Heart right ventricle (tissue), 16 donors: Measurements from ENCODE around the gene CTNNA1. TPM values are rescaled to one million over a fixed set of nuclear protein-coding genes. Genes with fewer than 3 reads are reported as not detected.

Source experiments
- ATAC-seq, 8 donors: fragments of 200-7000 bp; cut with Tn5 transposase; one replicate each; pipeline ENCODE4 v1.9.1; 2020; ENCODE audit warnings: mild to moderate bottlenecking in 8 of 8, moderate library complexity in 8 of 8, moderate number of reproducible peaks in 1 of 8
- DNase-seq, 2 donors: peaks; one replicate each; pipeline ENCODE4 v3.0.0-alpha.2; 2020
- H3K27ac ChIP-seq, 10 donors: fragments of 200-600 bp; sonication (generic) in 2 of 10; one replicate each; pipeline versions ENCODE4 v1.5.0 to v1.8.0; 2020 to 2022; ENCODE audit warnings: mild to moderate bottlenecking in 3 of 10
- H3K27me3 ChIP-seq, 7 donors: fragments of 200-600 bp; one replicate each; pipeline ENCODE4 v1.8.0; 2021 to 2022; ENCODE audit warnings: mild to moderate bottlenecking in 2 of 7
- H3K36me3 ChIP-seq, 9 donors: fragments of 200-600 bp; sonication (generic) in 1 of 9; one replicate each; pipeline versions ENCODE4 v1.5.0 to v1.8.0; 2020 to 2022; ENCODE audit warnings: mild to moderate bottlenecking in 2 of 9
- H3K4me1 ChIP-seq, 9 donors: fragments of 200-600 bp; sonication (generic) in 1 of 9; one replicate each; pipeline versions ENCODE4 v1.5.0 to v1.8.0; 2020 to 2022; ENCODE audit warnings: mild to moderate bottlenecking in 4 of 9
- H3K4me3 ChIP-seq, 10 donors: fragments of 200-600 bp; sonication (generic) in 2 of 10; one replicate each; pipeline versions ENCODE4 v1.5.0 to v1.8.0; 2020 to 2022; ENCODE audit warnings: mild to moderate bottlenecking in 7 of 10, moderate library complexity in 2 of 10
- H3K9me3 ChIP-seq, 11 donors: fragments of 200-600 bp in 10 of 11; sonication (generic) in 2 of 11; one replicate each; pipeline versions ENCODE4 v1.5.0 to v1.8.0; 2013 to 2022; ENCODE audit warnings: mild to moderate bottlenecking in 2 of 11, control low read depth in 1 of 11, moderate library complexity in 1 of 11
- WGBS, 2 donors: extraction: QIAGEN DNeasy Blood & Tissue Kit; methylation state at CpG; one replicate each; pipeline ENCODE4 v1.1.7; 2013; ENCODE audit warnings: inconsistent platforms in 1 of 2; 5-methylcytosine and 5-hydroxymethylcytosine counted together
- intact Hi-C, 10 donors: fragments of 100-400 bp; cut with DNase I; formaldehyde crosslinking; loops; one replicate each; pipeline versions ENCODE4 v1.11.1 to v1.14.2; 2022
- polyA plus RNA-seq, 2 donors: library from polyadenylated mRNA; stranded (reverse); fragments of 200-250 nt; gene quantifications; one replicate each; pipeline ENCODE4 v1.2.3, GENCODE V29; 2013
- total RNA-seq, 10 donors: library from RNA; stranded (reverse); fragmentation: NEBNext Ultra II Directional in 3 of 10; extraction: Animal tissue kit (Norgen Biotek cat#: 25700) in 3 of 10; gene quantifications; one replicate each; pipeline versions ENCODE4 v1.2.1 to v1.2.4, GENCODE V29; 2021 to 2023
- TF ChIP-seq, protein P1 (sequence below), 9 donors: fragments of 200-600 bp; sonication (generic) in 2 of 9; IDR thresholded peaks; one replicate each; pipeline versions ENCODE4 v1.5.0 to v1.8.0; 2021 to 2022; ENCODE audit warnings: antibody characterized with exemption in 9 of 9, mild to moderate bottlenecking in 5 of 9, moderate library complexity in 1 of 9
- donor health status: Arrhythmogenic right ventricular cardiomyopathy.
- donor health status: ischemic (EF 13 %, LVEDD 7.1; RV severe dilation, severe dysfunction).
- donor health status: healthy with polysubstance abuse.
- donor health status: DM: no; HTN: yes; CAD: no.
- donor health status: DM: no; HTN: no; CAD: no.
- donor health status: ischemic (EF 25% LVEDD 6.9; RV normal size, moderate dysfunction).
- donor health status: ischemic (EF 25% LVEDD 5.7; RV mildly dilated, moderate dysfunction).
- donor health status: healthy.
- donor health status: DM: yes; HTN: yes; CAD: no.
- donor health status: Ischemic cardiomyopathy.
- donor health status: ischemic (EF 35%, LVEDD 5.7; RV mildly dilated, moderate dysfunction).
- donor health status: nonischemic (EF 11% LVEDD 7.7; RV severe dilation, severe dysfunction).
- donor health status: DM: yes; HTN: yes; CAD: no.
- donor health status: PGD.
- donor health status: ischemic (EF 29% LVEDD 5.4; RV normal size, mild dysfunction).
- donor health status: nonischemic (EF 23%, LVEDD 6.1; RV moderate dilation, normal function).

CTNNA1 gene
- total and polyA plus RNA-seq, 12 donors = 128 to 416 (median 379) TPM

DNA sequence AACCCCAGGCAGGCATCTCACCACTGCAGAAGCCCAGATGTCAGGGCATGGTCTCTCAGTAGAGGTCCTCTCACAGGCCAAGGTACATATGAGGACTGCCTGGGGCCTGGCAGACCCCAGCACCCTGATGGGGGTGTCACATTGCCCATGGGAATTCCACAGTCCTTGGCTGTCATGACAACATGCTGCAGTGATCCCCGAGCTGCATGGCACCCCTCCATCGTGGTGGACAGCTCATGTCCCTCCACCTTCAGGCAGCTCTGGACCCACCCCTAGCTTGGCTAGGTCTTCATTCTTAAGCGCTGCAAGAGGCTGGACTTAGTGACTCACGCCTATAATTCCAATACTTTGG is 196.0 kb downstream of the CTNNA1 start:
- DNase-seq (no peak), ATAC-seq (no peak)
- no peaks in the 10 kb centered on the region for H3K27me3 ChIP-seq
- 85 to 88% methylated on average over 4 of the region's 4 CpGs for WGBS, 2 donors
- TF ChIP-seq, protein P1, sequence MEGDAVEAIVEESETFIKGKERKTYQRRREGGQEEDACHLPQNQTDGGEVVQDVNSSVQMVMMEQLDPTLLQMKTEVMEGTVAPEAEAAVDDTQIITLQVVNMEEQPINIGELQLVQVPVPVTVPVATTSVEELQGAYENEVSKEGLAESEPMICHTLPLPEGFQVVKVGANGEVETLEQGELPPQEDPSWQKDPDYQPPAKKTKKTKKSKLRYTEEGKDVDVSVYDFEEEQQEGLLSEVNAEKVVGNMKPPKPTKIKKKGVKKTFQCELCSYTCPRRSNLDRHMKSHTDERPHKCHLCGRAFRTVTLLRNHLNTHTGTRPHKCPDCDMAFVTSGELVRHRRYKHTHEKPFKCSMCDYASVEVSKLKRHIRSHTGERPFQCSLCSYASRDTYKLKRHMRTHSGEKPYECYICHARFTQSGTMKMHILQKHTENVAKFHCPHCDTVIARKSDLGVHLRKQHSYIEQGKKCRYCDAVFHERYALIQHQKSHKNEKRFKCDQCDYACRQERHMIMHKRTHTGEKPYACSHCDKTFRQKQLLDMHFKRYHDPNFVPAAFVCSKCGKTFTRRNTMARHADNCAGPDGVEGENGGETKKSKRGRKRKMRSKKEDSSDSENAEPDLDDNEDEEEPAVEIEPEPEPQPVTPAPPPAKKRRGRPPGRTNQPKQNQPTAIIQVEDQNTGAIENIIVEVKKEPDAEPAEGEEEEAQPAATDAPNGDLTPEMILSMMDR (IDR thresholded peaks at IDR 0.05) = no peak
- intact Hi-C loops = no loop called here
- H3K36me3 ChIP-seq = peaks cover 0 to 23% (median 0%) of the 10 kb centered on the region in 9 donors
- no peaks in the 10 kb centered on the region for H3K9me3 ChIP-seq
- peaks cover 27 to 73% (median 63%) of the 10 kb centered on the region in 9 donors for H3K4me1 ChIP-seq
- H3K27ac ChIP-seq = peak overlapping the region in 5 of 10 donors; percentile 23 to 60 (median 51)
- no peak overlapping the region for H3K4me3 ChIP-seq

DNA sequence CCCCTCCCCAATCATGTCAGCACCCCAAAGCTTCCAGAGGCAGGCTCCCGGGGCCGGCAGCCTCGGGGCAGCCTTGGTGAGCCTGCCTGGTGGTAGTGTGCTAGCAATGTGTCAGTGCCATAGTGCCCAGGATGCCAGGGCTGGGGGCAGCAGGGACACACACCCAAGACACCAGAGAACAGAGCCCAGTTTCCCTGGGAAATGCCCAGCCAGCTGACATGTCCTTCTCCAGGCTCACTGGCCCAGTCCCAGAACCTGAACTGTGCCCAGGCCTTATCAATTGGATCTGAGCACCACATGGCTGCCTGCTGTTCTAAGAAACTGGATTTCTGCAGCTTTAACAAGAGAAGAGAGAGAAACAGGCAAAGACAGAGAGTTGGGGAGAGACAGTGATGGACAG is 196.8 kb downstream of the CTNNA1 start:
- Histone ChIP-seq H3K9me3 (no peaks in the 10 kb centered on the region), H3K4me1 (peaks cover 32 to 80% (median 71%) of the 10 kb centered on the region in 9 donors), H3K27me3 (no peaks in the 10 kb centered on the region), H3K36me3 (peaks cover 0 to 23% (median 0%) of the 10 kb centered on the region in 9 donors), H3K4me3 (no peak overlapping the region), H3K27ac (peak overlapping the region in 7 of 10 donors; percentile 23 to 89 (median 51))
- DNase-seq = no peak
- intact Hi-C loops = no loop called here
- WGBS, 2 donors = 43 to 78% methylated on average over 3 of the region's 3 CpGs
- TF ChIP-seq, protein P1 (IDR thresholded peaks at IDR 0.05) = no peak
- ATAC-seq = no peak

DNA sequence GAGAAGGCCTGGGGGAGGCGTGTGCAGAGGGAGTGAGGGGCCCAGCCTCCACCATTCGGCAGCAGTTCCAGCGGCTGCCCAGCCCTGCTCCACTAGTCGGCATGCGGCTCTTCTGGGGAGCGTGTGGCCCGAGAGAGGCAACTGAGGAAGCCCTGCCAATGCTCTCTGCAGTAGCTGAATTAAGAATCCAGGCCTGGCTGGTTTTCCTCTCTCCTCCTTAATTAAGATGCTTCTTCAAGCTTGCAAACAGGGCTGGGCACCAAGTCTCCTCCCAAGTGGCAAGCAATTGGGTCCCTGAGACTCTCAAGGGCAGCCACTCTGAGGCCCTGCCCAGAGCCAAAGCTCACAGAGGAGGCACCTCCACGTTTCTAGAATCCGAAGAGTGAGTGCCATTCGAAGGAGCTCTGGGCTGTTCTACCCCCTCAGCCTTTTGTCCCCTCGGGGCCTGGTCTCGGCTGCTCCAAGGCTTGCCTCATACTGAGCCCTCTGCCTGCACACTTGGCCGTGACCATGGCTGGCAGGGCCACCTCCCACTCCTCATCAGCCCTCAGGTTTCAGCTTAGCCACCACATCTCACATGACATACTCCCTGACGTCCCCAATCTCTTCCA is 197.3 kb downstream of the CTNNA1 start:
- TF ChIP-seq, protein P1 (IDR thresholded peaks at IDR 0.05) = peak in 1 of 9 donors; percentile 16
- Histone ChIP-seq H3K4me1 (peaks cover 38 to 86% (median 76%) of the 10 kb centered on the region in 9 donors), H3K36me3 (peaks cover 0 to 23% (median 0%) of the 10 kb centered on the region in 9 donors), H3K27me3 (no peaks in the 10 kb centered on the region), H3K4me3 (no peak overlapping the region), H3K27ac (peak overlapping the region in 6 of 10 donors; percentile 23 to 89 (median 55)), H3K9me3 (no peaks in the 10 kb centered on the region)
- 72 to 76% methylated on average over 14 of the region's 14 CpGs for WGBS, 2 donors
- DNase-seq (no peak), ATAC-seq (peak in 3 of 8 donors; percentile 13 to 28 (median 18))
- intact Hi-C loops = no loop called here

DNA sequence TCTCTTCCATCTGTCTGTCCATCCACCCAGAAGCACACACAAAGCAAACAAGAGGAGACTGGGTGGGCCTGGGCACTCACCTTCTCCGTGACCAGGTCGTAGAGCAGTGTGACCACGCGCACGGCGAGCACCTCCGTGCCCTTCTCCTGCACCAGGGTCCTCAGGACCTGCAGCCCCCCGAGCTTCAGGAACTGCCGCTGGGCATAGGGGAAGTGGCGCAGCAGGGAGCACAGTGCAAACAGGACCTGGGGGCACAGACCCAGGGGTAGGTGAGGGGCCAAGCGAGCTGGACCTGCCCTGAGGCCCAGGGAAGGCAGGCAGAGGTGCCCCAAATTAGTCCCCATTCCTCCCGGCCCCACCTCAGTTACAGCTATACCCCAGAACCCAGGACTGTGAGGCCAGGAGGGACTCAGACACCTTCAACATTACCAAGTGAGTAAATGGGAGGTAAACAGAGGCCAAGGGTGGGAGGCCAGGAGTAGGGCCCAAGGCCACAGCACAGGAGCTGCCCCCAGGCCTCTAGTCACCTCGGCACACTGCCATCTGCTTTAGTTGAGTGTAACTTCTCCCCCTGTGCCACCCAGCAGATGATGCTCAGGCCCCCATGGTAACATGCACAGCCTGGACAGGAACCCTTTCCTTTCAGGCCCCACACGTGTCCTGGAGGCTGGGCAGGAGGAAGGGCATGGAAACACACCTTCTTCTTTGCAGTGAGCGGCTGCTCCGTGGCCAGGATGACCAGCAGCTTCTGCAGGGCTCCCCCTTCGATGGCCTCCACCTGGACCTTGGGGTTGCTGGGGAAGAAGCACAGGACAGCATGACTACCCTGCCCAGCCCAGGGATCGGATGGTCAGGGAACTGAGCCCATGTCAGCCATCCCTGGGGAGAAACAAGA is 198.1 kb downstream of the CTNNA1 start:
- peaks cover 0 to 21% (median 0%) of the 10 kb centered on the region in 9 donors for H3K36me3 ChIP-seq
- intact Hi-C loops = no loop called here
- ATAC-seq (no peak), DNase-seq (no peak)
- no peak overlapping the region for H3K4me3 ChIP-seq
- H3K27me3 ChIP-seq = no peaks in the 10 kb centered on the region
- H3K27ac ChIP-seq = peak overlapping the region in 5 of 10 donors; percentile 21 to 89 (median 59)
- TF ChIP-seq, protein P1 (IDR thresholded peaks at IDR 0.05) = no peak
- 95 to 96% methylated on average over 18 of the region's 18 CpGs for WGBS, 2 donors
- H3K4me1 ChIP-seq = peaks cover 41 to 93% (median 79%) of the 10 kb centered on the region in 9 donors
- no peaks in the 10 kb centered on the region for H3K9me3 ChIP-seq
